Measurements from ENCODE around the gene RNF150. TPM values are rescaled to one million over a fixed set of nuclear protein-coding genes. Genes with fewer than 3 reads are reported as not detected.

The RNF150 gene
- total and polyA plus RNA-seq, 12 donors, result 10.8 to 131 (median 93.3) TPM

DNA sequence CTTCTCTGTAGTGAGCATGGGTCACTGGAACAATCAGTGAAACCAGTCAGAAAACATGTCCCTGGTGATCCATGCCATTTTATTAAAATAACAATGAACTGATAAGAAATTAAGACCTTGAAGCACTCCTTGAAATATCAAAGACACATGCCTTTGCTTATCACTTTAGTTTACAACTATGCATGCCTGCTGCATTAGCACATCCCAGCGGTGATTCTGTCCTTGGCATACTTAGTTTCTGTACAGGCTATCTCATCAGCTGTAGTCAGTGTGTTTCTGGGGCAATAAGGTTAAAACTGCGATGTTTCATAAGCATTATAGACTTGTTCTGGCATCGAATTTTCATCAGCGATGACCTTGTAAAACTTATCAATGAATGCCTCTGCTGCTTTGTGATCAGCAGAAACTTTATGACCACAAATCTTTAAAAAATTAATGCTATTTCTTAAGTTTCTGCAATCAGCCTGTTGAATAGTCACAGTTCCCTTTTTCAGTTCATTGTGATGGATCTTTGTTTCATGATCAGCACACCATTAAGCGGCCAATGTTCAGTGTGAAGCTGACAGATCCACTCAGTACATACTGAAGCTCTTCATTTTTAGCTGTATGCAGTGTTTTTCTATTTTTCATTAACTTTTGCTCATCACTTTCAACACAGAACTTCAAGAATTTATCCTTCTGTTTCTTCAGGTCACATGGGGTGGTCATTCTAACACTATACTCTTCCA lies 150.5 kb downstream of the RNF150 start:
- H3K27me3 ChIP-seq, result no peaks in the 10 kb centered on the region
- no peak for DNase-seq
- H3K27ac ChIP-seq, result peak overlapping the region in 6 of 10 donors; percentile 1 to 77 (median 56)
- H3K9me3 ChIP-seq, result no peaks in the 10 kb centered on the region
- TF ChIP-seq, protein P1, sequence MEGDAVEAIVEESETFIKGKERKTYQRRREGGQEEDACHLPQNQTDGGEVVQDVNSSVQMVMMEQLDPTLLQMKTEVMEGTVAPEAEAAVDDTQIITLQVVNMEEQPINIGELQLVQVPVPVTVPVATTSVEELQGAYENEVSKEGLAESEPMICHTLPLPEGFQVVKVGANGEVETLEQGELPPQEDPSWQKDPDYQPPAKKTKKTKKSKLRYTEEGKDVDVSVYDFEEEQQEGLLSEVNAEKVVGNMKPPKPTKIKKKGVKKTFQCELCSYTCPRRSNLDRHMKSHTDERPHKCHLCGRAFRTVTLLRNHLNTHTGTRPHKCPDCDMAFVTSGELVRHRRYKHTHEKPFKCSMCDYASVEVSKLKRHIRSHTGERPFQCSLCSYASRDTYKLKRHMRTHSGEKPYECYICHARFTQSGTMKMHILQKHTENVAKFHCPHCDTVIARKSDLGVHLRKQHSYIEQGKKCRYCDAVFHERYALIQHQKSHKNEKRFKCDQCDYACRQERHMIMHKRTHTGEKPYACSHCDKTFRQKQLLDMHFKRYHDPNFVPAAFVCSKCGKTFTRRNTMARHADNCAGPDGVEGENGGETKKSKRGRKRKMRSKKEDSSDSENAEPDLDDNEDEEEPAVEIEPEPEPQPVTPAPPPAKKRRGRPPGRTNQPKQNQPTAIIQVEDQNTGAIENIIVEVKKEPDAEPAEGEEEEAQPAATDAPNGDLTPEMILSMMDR (IDR thresholded peaks at IDR 0.05), result peak in 1 of 9 donors; percentile 4
- peaks cover 0 to 59% (median 12%) of the 10 kb centered on the region in 9 donors for H3K4me1 ChIP-seq
- ATAC-seq, result peak in 7 of 8 donors; percentile 39 to 88 (median 79)
- intact Hi-C loops (cut with DNase I), result loop anchor here in 5 of 10 donors (5.0 to 10.0 kb wide), 5 partner anchors 35 to 152 kb away; partner anchors contain the start of gene RNF150 (in 4 of the 5)
- H3K4me3 ChIP-seq, result no peak overlapping the region
- WGBS, 2 donors, result 76 to 79% methylated on average over 5 of the region's 5 CpGs
- H3K36me3 ChIP-seq, result no peaks in the 10 kb centered on the region

DNA sequence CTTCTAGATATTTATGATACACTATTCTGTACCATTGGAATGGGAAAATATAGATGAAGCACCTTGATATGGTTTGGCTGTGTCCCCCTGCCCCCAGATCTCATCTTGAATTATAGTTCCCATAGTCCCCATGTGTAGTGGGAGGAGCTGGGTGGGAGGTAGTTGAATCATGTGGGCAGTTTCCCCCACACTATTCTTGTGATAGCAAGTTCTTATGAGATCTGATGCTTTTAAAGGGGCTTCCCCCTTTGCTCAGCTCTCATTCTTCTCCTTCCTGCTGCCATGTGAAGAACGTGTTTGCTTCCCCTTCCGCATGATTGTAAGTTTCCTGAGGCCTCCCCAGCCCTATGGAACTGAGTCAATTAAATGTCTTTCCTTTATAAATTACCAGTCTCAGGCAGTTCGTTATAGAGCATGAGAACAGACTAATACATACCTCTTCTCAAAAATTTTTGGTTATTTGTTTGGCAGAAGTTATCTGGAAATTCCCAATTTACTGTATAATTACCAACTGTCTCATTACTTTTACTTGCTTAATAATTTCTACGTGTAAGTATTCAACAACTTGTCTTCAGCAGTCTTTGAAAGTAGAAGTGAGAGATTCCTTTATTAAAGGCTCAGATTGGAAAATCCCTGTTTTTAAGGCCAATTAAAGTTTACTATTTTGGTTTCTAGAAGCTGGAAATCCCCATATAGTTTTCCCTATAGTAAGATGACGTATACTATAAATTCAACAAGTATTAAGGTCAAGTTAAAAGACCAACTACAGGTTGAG lies 152.7 kb downstream of the RNF150 start:
- Histone ChIP-seq H3K36me3 (no peaks in the 10 kb centered on the region), H3K4me3 (no peak overlapping the region), H3K9me3 (no peaks in the 10 kb centered on the region), H3K27ac (peak overlapping the region in 4 of 10 donors; percentile 10 to 37 (median 16)), H3K27me3 (no peaks in the 10 kb centered on the region), H3K4me1 (peaks cover 0 to 63% (median 12%) of the 10 kb centered on the region in 9 donors)
- 74 to 82% methylated on average over 5 of the region's 5 CpGs for WGBS, 2 donors
- TF ChIP-seq, protein P1 (IDR thresholded peaks at IDR 0.05), result no peak
- ATAC-seq (no peak), DNase-seq (no peak)
- intact Hi-C loops (cut with DNase I), result loop anchor here in 5 of 10 donors (5.0 to 10.0 kb wide), 5 partner anchors 33 to 154 kb away; partner anchors contain the start of gene RNF150 (in 4 of the 5)

DNA sequence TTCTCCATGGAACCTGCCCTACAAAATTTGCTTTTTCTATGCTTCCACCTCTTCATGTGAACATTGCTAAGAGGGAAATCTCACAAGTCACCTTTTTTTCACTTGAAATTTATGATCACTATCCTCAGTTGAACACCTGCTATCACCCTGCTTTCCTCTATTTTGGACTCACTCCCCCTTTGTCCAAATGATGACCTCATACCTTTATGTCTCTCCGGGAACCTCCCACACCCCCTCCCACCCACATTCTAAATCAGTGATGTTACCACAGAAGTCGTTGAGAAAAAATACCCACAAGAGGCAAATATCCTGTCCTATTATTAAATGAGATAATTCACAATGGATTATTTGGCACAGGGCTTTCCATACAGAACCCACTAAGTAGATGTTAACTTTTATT lies 156.5 kb downstream of the RNF150 start:
- no peak for ATAC-seq
- 39 to 45% methylated on average over 2 of the region's 2 CpGs for WGBS, 2 donors
- intact Hi-C loops (cut with DNase I), result no loop called here

More for the DNA sequence above, 156.5 kb downstream of the RNF150 start:
- Histone ChIP-seq H3K9me3 (no peaks in the 10 kb centered on the region), H3K4me3 (no peak overlapping the region), H3K27ac (no peak overlapping the region), H3K27me3 (no peaks in the 10 kb centered on the region), H3K36me3 (no peaks in the 10 kb centered on the region), H3K4me1 (peaks cover 0 to 40% (median 8%) of the 10 kb centered on the region in 9 donors)
- TF ChIP-seq, protein P1 (IDR thresholded peaks at IDR 0.05), result no peak
- no peak for DNase-seq

Data from heart right ventricle (tissue), 16 donors.